Measurements from ENCODE around the gene EYA3. TPM values are rescaled to one million over a fixed set of nuclear protein-coding genes. Genes with fewer than 3 reads are reported as not detected.

The EYA3 gene
- total RNA-seq, 1 experiment from 2014 or later = 32.7 TPM

DNA sequence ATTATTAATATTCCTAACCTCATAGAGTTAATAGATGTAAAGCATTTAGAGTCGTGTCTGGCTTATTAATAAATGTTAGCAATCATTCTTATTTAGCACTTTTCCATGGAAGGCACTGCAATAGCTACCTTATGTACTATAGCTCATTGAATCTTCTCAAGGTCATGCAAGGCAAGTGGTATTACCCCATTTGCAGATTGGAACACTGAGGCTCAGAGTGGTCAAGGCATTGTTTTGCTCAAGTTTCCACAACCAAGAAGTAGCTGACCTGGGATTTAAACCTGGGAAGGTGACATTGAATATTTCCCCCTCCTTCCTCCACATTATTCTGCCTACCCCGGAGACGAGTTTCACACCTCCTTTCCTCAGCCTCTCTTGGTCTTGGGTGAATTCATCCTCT lies 37.8 kb upstream of the EYA3 start:
- Mint-ChIP-seq H3K27me3 (ENCODE audit: low read depth) (peaks cover 11% of the 10 kb centered on the region), H3K9me3 (no peaks in the 10 kb centered on the region), H3K36me3 (ENCODE audit: insufficient read depth in 1 of 3, low read depth in 3 of 3) (no peaks in the 10 kb centered on the region), H3K4me1 (0 out of 4 replicates have a peak, but pooled peaks cover 0 to 2% of the 10 kb centered on the region in 2 experiments), H3K27ac (no peak overlapping the region), H3K4me3 (no peak overlapping the region)
- H3K27me3 ChIP-seq (ENCODE audit: insufficient read depth, low read length) = no peaks in the 10 kb centered on the region
- no peak overlapping the region for H2AK5ac ChIP-seq (ENCODE audit: insufficient read length, low read length)
- H2AFZ ChIP-seq (ENCODE audit: low read length) = no peak overlapping the region
- no peak overlapping the region for H3K4me2 ChIP-seq (ENCODE audit: insufficient read depth, insufficient read length, low read length)
- no peak for DNase-seq
- H3K56ac ChIP-seq (ENCODE audit: insufficient read length, low read depth, low read length) = no peak overlapping the region
- no peak overlapping the region for H3T11ph ChIP-seq (ENCODE audit: low read length)
- no peaks in the 10 kb centered on the region for H4K20me1 ChIP-seq (ENCODE audit: control insufficient read depth, insufficient read depth, insufficient read length)
- no peaks in the 10 kb centered on the region for H3K79me1 ChIP-seq (ENCODE audit: insufficient read depth, low read depth, low read length, poor library complexity, severe bottlenecking)
- no peak overlapping the region for H4K91ac ChIP-seq (ENCODE audit: insufficient read length, low read depth, low read length)
- H3K27ac ChIP-seq (ENCODE audit: insufficient read length, low read depth, low read length) = no peak overlapping the region
- no peak overlapping the region for H3K14ac ChIP-seq (ENCODE audit: insufficient read depth, low read length)
- no peaks in the 10 kb centered on the region for H3K23me2 ChIP-seq (ENCODE audit: insufficient read length, low read depth, low read length, poor library complexity, severe bottlenecking)
- no peak overlapping the region for H2BK20ac ChIP-seq (ENCODE audit: low read depth, low read length, poor library complexity, severe bottlenecking)
- no peak overlapping the region for H4K8ac ChIP-seq (replicated peaks; ENCODE audit: insufficient read length, low read depth, low read length)
- no peak overlapping the region for H3K4ac ChIP-seq (ENCODE audit: low read depth, low read length)
- TF ChIP-seq CTCF (conservative IDR thresholded peaks at IDR 0.05) = no peak
- no peak overlapping the region for H2BK15ac ChIP-seq (ENCODE audit: low read depth, low read length)
- H3K9me3 ChIP-seq (ENCODE audit: control insufficient read depth, low read depth, low read length) = no peaks in the 10 kb centered on the region
- no peaks in the 10 kb centered on the region for H3K79me2 ChIP-seq (ENCODE audit: insufficient read depth, low read length)
- no peak overlapping the region for H2BK12ac ChIP-seq (ENCODE audit: insufficient read length, low read depth, low read length)
- no peak overlapping the region for H4K5ac ChIP-seq (ENCODE audit: insufficient read length, low read depth, low read length)
- no peak overlapping the region for H2BK120ac ChIP-seq (ENCODE audit: low read depth, low read length, poor library complexity, severe bottlenecking)
- WGBS (ENCODE audit: extremely low coverage, insufficient read length, low lambda C conversion rate) = no CpG with 5 or more reads among the region's 3 CpGs
- no peak overlapping the region for H3K9ac ChIP-seq (ENCODE audit: extremely low read depth, insufficient read length, low read length)
- H3K18ac ChIP-seq (ENCODE audit: insufficient read length, low read depth, low read length) = no peak overlapping the region
- H3K4me1 ChIP-seq (ENCODE audit: insufficient read depth, low read length) = no peaks in the 10 kb centered on the region
- no peak overlapping the region for H3K23ac ChIP-seq (ENCODE audit: insufficient read length, low read depth, low read length)
- H2BK5ac ChIP-seq (ENCODE audit: insufficient read length, low read length) = no peak overlapping the region

Data from H9 (cell line).